Lower lobe of right lung (tissue), 2 donors: ENCODE results near the gene SDK1. TPM values are rescaled to one million over a fixed set of nuclear protein-coding genes. Genes with fewer than 3 reads are reported as not detected.

ENCODE experiments used
- ATAC-seq, 2 donors: fragments of 200-7000 bp; cut with Tn5 transposase; one replicate each; pipeline ENCODE4 v1.9.1; 2020 to 2022; ENCODE audit warnings: mild to moderate bottlenecking in 2 of 2, moderate library complexity in 2 of 2
- DNase-seq: peaks from one replicate; pipeline ENCODE4 v3.0.0-alpha.2; 2020
- H3K27ac ChIP-seq: fragments of 200-600 bp; one replicate; pipeline ENCODE4 v1.8.0; 2022
- H3K27me3 ChIP-seq: fragments of 200-600 bp; one replicate; pipeline ENCODE4 v1.8.0; 2022; ENCODE audit warnings: low read depth
- H3K36me3 ChIP-seq: fragments of 200-600 bp; one replicate; pipeline ENCODE4 v1.8.0; 2022; ENCODE audit warnings: mild to moderate bottlenecking
- H3K4me1 ChIP-seq: fragments of 200-600 bp; one replicate; pipeline ENCODE4 v1.8.0; 2022
- H3K4me3 ChIP-seq: fragments of 200-600 bp; one replicate; pipeline ENCODE4 v1.8.0; 2022; ENCODE audit warnings: mild to moderate bottlenecking
- H3K9me3 ChIP-seq: fragments of 200-600 bp; one replicate; pipeline ENCODE4 v1.8.0; 2022
- CTCF ChIP-seq: fragments of 200-600 bp; IDR thresholded peaks from one replicate; pipeline ENCODE4 v1.8.0; 2022; ENCODE audit warnings: antibody characterized with exemption, mild to moderate bottlenecking
- intact Hi-C: fragments of 100-400 bp; cut with DNase I; formaldehyde crosslinking; loops from one replicate; pipeline ENCODE4 v1.11.0; 2022
- total RNA-seq: library from RNA; stranded (reverse); fragmentation: NEBNext Ultra II Directional; extraction: Animal tissue kit (Norgen Biotek cat#: 25700); gene quantifications from one replicate; pipeline ENCODE4 v1.2.1, GENCODE V29; 2021
- donor health status: DM: no; HTN: yes; CAD: no; lungs with severe emphysema.

The SDK1 gene
- total RNA-seq, 1 donor from 2014 or later: 10.0 TPM

GRCh38 chr7:3732395-3733005 lies 431.4 kb downstream of the SDK1 start:
- no peaks in the 10 kb centered on the region for H3K4me1 ChIP-seq
- H3K9me3 ChIP-seq: peaks cover 6% of the 10 kb centered on the region
- no peak for ATAC-seq
- H3K27ac ChIP-seq: no peak overlapping the region
- no peaks in the 10 kb centered on the region for H3K36me3 ChIP-seq
- intact Hi-C loops: no loop called here
- no peak overlapping the region for H3K4me3 ChIP-seq
- no peaks in the 10 kb centered on the region for H3K27me3 ChIP-seq
- DNase-seq: no peak
- no peak for TF ChIP-seq CTCF

GRCh38 chr7:3733541-3734140 lies 432.6 kb downstream of the SDK1 start:
- Histone ChIP-seq H3K9me3 (peaks cover 9% of the 10 kb centered on the region), H3K4me3 (no peak overlapping the region), H3K4me1 (no peaks in the 10 kb centered on the region), H3K36me3 (no peaks in the 10 kb centered on the region), H3K27ac (no peak overlapping the region), H3K27me3 (no peaks in the 10 kb centered on the region)
- no peak for ATAC-seq
- intact Hi-C loops: no loop called here
- no peak for TF ChIP-seq CTCF
- no peak for DNase-seq

- Histone ChIP-seq H3K4me1 (no peaks in the 10 kb centered on the region), H3K27ac (no peak overlapping the region), H3K27me3 (no peaks in the 10 kb centered on the region), H3K36me3 (no peaks in the 10 kb centered on the region), H3K4me3 (no peak overlapping the region), H3K9me3 (peaks cover 14% of the 10 kb centered on the region)
- ATAC-seq (no peak), DNase-seq (no peak)
- intact Hi-C loops: no loop called here
- no peak for TF ChIP-seq CTCF
These were observed 437.9 kb downstream of the SDK1 start for GRCh38 chr7:3738964-3739363.

GRCh38 chr7:3739983-3740382 lies 438.9 kb downstream of the SDK1 start:
- no peak overlapping the region for H3K27ac ChIP-seq
- no peak overlapping the region for H3K4me3 ChIP-seq
- peaks cover 14% of the 10 kb centered on the region for H3K9me3 ChIP-seq
- intact Hi-C loops: no loop called here
- no peaks in the 10 kb centered on the region for H3K4me1 ChIP-seq
- no peaks in the 10 kb centered on the region for H3K36me3 ChIP-seq
- H3K27me3 ChIP-seq: no peaks in the 10 kb centered on the region
- DNase-seq: no peak
- ATAC-seq: no peak
- no peak for TF ChIP-seq CTCF

- no peak for TF ChIP-seq CTCF
- ATAC-seq (no peak), DNase-seq (no peak)
- Histone ChIP-seq H3K27ac (no peak overlapping the region), H3K9me3 (no peaks in the 10 kb centered on the region), H3K27me3 (no peaks in the 10 kb centered on the region), H3K4me1 (no peaks in the 10 kb centered on the region), H3K4me3 (no peak overlapping the region), H3K36me3 (no peaks in the 10 kb centered on the region)
- intact Hi-C loops: no loop called here
These were observed 446.4 kb downstream of the SDK1 start for GRCh38 chr7:3747467-3747866.
